GM21825 (cell line): ENCODE results near the gene AATK.

Source experiments
- ATAC-seq: cut with Tn5 transposase; IDR thresholded peaks from one replicate; pipeline ENCODE4 v1.9.1; 2021; ENCODE audit warnings: mild to moderate bottlenecking, moderate library complexity; ENCODE audit not compliant: unreplicated experiment

Gene AATK

DNA sequence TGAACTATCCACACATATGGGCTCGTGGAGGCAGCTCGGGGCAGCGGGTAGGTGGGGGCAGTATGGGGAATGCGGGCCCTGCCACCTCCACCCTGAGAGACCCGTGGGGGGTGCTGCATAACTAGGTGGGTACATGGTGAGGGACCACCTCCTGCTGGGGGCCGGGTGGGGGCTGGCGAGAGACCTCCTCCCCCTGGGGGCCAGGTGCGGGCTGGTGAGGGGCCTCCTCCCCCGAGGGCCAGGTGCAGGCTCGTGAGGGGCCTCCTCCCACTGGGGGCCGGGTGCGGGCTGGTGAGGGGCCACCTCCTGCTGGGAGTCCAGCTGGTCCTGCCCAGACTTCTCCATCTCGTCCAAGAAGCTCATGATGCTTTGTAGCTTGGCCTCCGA lies 31.4 kb upstream of the AATK start:
- no peak for ATAC-seq

DNA sequence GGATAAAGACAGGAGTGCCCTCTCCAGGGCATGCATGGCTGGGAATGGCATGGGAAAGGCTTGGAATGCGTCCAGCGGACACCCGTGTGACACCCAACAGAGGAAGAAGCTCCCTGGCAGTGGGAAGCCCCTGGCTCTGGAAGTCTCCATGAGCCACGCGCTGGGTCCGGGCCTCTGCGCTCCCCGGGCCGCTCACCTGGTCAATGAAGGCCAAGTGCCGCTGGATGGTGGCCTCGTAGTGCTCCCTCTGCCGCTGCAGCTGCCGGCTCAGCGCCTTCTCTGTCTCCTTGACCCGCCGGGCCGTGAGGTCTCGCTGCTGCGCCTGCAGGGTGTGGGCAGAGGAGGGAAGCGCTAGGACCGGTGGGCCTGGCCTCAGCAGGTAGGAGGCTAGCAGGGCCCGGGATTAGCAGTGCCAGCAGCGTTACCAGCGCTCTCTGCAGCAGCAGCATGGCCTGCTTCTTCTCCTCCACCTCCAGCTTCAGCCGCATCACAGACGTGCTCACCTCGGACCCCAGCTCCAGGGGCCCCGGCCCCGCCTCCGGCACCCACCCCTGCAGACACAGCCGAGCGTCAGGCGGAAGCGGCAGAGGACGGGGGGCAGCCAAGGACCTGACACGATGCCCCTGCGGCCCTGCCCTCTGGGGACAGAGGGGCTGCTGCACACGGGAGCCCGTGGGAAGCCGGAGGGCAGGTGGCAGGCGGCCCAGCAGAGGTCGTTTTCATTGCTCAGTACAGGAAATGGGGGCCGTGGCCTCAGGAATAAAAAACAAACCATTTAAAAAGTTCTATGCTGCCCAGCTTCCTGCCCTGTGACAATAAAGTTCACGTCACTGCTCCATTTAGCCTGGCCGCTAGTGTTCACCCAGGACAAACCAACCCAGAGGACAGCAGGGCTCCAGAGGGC lies 30.7 kb upstream of the AATK start:
- no peak for ATAC-seq

- ATAC-seq: no peak
Observed at GRCh38 chr17:81195941-81196495, 30.0 kb upstream of the AATK start.

DNA sequence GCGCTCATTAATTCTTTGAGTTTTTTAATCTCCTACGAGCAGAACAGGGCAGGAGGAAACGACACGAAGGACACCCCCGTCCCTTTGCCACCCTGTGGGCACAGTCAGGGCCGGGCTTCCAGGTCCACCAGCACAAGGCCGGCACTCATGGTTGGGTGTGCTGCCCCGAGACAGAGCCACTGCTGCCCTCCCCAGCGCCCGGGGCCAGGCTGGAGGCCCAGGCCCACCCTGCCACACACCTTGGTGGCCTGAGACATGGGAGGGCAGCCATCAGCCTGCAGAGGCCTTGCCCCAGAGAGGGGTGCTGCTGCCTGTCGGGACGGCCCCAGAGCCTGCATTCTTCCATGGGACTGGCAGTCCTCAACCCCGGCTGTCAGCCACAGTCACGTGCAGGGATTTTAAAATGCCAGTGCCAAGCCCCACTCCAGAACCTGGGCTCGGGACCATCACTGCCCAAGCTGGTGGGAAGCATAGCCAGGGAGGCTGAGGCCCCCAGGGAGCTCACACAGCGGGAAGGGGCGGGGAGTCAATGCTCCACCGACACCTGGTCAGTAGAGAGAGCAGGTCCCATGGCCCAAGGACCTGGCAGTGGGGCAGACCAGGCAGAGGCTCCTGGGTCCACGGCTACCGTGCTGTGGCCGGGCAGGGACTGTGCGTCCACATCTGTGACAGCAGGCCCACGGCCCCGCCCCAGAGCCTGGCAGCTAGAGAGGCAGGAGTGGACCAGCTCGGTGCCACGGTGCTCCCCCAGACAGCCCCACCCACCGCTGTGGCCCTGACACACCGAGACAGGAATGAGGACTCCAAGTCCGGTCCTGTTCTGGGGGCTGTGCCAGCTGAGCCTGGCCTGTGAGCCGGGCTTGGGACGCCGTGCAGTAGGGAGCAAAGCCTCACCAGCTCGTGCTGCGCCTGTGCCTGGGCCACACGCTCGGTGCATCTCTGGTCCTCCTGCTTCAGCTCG lies 29.2 kb upstream of the AATK start:
- ATAC-seq: no peak

DNA sequence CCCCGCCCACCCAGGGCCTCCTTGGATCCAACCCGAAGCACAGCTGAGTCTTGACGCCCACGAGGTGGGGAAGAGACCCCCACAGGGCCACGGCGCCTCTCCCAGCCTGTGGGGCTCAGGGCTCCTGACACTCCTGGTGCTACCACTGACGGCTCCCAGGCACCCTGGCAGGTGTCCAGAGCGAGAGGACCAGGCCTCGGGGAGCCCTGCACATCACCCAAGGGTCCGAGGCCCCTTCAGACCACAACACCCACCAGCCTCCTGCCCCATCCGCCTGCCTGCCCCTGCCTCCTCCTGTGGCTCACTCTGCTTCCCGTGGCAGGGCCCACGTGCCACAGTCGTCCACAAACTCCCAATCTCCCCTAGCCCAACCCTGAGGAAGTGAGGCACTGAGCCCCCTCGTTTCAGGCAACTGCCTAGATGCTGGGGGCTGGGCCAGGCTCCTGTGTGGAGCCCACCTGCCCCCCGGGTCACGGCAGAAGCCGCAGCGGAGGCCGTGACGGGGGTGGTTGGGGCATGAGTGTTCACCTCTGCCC lies 28.3 kb upstream of the AATK start:
- ATAC-seq: no peak

DNA sequence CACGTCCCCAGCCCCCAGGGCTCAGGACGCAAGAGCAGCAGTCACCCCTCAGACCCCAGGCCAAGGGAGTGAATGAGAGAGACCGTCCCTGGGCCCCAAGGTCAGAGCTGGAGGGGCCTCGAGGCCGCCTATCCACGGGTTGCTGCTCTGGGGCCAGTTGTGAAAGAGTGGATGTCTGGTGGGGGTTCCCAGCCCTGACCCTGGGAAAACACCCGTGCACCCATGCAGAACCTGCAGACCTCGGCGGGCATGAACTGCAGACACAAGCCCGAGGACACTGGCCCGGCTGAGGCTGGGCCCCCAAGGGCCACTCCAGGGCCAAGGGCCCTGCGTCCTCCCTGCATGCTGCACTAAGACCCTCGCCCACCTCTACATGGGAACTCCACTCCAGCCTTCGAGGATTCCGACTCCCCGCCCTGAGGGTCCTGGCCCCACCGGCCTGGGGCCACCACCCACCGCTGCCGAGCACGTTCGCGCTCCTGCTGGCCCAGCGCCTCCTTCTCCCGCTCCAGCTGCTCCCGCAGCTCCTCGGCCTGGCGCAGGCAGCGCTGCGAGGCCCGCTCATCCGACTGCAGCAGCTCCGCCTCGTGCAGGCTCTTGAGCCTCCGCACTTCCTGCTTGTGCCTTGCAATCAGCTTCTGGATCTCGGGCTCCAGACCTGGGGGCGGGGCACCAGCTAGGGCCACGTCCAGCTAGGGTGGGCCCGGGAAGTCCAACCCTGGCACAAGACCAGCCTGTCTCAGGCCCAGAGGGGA lies 27.6 kb upstream of the AATK start:
- ATAC-seq: no peak

GRCh38 chr17:81193051-81193410 lies 27.0 kb upstream of the AATK start:
- no peak for ATAC-seq

DNA sequence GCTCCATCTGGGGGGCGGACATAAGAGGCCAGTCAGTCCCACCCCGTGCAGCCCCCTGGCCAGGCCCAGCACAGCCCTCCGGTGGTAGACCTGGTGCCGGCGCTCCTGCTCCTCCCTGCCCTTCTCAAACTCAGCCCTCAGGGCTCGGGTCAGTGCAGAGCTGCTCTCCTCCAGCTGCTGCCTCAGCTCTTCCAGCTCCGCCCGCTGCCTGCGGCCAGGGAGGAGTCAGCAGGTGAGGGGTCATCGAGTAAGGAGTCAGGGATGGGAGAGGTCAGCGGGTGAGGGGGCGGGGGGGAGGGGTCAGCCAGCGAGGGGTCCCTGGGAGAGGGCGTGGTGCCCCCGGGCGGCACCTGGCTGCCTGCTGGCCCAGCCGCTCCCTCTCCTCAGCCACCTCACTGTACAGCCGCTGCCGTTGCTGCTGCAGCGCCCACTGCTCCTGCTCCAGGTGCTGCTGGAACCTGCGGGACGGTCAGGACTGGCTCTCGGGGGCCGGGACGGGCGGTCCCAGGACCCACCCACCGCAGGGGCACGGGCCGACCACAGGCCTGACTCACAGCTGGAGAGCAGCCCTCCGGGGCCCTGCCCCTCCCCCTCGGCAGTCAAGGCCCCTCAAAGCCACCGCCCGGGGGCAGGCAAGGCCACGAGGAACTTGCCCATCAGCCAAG lies 26.5 kb upstream of the AATK start:
- ATAC-seq: no peak

GRCh38 chr17:81191646-81192045 lies 25.6 kb upstream of the AATK start:
- ATAC-seq: no peak

- ATAC-seq: no peak
Observed at GRCh38 chr17:81191116-81191515, 25.1 kb upstream of the AATK start.

DNA sequence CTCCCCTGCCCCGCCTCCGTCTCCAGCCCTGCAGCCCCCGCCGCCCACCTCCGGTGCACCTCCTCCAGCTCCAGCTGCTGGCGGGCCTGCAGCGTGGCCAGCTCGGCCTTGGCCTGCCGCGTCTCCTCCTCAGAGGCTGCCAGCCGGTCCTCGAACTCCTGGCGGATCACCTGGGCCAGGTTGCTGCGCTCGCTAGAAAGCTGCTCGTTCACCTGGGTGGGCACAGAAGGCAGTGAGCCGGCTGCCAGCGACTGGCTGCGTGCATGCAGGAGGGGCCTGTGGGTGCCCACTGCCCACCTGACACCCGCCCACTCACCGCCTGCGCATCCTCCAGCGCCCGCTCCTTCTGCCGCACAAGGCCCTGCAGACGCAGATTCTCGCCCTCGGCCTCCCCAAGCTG lies 24.6 kb upstream of the AATK start:
- ATAC-seq: no peak

- no peak for ATAC-seq
Observed at GRCh38 chr17:81189670-81190530, 23.9 kb upstream of the AATK start.

DNA sequence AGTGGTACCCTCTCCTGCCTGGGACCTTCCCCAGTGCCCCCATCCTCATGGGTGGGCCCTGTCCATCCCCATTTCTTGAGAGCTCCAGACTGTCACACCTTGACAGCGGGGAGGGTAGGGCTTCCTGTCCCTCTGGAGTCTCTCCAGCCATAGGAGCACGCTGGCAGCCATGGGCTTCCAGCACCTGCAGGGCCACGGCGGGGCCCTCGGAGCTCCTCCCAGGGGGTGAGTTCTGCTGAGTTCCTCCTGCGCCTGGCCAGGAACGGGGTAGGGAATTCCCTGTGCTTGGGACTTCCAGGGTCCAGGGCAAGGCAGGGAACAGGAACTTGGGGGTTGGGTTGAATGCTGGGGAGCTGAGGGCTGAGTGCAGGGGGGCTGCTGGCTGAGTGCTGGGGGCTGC lies 23.0 kb upstream of the AATK start:
- no peak for ATAC-seq

- ATAC-seq: no peak
Observed at GRCh38 chr17:81188491-81188840, 22.4 kb upstream of the AATK start.

- no peak for ATAC-seq
Observed at GRCh38 chr17:81187586-81188490, 21.8 kb upstream of the AATK start.

GRCh38 chr17:81187120-81187519 lies 21.1 kb upstream of the AATK start:
- ATAC-seq: no peak

- ATAC-seq: no peak
Observed at GRCh38 chr17:81186203-81186602, 20.2 kb upstream of the AATK start.

- ATAC-seq: no peak
Observed at GRCh38 chr17:81184555-81184954, 18.5 kb upstream of the AATK start.
